ENCODE results near the gene GKN1. TPM values are rescaled to one million over a fixed set of nuclear protein-coding genes. Genes with fewer than 3 reads are reported as not detected.
A peak's percentile ranks its signal among the peaks of the same experiment; 100 is the strongest.
"Not testable (repeated sequence)": the region's sequence is repeated elsewhere in the genome, so short reads cannot be mapped to it uniquely, and the experiment has no call there.

Gene GKN1
- total RNA-seq, 1 donor from 2014 or later: not detected

DNA sequence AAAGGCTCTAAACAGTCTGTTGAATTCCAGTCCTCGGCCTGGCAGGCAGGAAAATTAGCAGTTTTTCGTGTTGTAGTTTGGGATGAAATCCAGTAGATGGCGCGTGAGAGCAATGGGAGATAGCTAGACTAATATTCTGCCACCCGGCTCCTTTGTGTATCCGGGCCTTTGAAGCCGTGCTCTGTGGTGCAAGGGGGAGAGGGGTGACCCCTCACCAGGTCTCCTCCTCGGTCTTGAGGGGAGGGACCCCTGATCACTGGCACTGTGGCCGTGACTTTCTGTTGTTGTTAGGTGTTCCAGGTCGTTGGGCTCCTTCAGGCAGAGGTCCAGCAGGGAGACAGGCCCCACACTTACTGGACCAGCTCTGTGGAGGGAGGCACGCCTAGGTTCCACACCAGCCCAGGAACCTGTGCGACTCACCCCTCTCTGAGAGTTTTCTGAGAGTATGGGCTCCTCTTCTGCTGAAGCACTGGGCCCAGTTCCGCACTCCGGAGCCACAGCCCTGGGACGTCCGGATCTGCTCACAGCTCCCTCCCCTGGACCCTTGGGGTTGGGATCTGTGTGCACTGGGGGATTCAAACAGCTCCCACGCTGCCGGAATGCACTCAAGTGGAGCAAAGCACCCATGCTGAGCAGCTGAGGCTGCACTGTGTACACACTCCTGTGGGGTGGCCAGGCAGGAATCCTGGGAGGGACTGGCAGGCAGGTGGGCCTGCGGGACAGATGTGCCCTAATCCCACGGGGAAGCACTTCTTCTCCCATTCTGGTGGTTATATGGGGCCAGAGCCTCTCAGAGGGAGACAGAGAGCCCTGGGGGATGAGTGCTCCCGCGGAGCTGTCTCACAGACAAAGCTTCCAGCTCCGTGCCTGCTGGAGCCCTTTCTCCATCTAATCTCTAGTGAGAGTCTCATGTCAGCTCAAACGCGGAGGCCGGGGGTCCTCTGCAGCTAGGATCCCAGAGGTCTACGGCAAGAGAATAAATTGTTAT, 30.6 kb upstream of the GKN1 start:
- H3K36me3 ChIP-seq: no peaks in the 10 kb centered on the region
- intact Hi-C loops (cut with DNase I): no loop called here
- no peaks in the 10 kb centered on the region for H3K4me1 ChIP-seq
- DNase-seq (peak; percentile 50), ATAC-seq (peak; percentile 80 to 83)
- no peak overlapping the region for H3K4me3 ChIP-seq
- peak overlapping the region; percentile 32 for H3K27ac ChIP-seq
- TF ChIP-seq, protein P1, sequence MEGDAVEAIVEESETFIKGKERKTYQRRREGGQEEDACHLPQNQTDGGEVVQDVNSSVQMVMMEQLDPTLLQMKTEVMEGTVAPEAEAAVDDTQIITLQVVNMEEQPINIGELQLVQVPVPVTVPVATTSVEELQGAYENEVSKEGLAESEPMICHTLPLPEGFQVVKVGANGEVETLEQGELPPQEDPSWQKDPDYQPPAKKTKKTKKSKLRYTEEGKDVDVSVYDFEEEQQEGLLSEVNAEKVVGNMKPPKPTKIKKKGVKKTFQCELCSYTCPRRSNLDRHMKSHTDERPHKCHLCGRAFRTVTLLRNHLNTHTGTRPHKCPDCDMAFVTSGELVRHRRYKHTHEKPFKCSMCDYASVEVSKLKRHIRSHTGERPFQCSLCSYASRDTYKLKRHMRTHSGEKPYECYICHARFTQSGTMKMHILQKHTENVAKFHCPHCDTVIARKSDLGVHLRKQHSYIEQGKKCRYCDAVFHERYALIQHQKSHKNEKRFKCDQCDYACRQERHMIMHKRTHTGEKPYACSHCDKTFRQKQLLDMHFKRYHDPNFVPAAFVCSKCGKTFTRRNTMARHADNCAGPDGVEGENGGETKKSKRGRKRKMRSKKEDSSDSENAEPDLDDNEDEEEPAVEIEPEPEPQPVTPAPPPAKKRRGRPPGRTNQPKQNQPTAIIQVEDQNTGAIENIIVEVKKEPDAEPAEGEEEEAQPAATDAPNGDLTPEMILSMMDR (IDR thresholded peaks at IDR 0.05): peak; percentile 80
- H3K9me3 ChIP-seq: no peaks in the 10 kb centered on the region
- H3K27me3 ChIP-seq (ENCODE audit: low read depth): no peaks in the 10 kb centered on the region

DNA sequence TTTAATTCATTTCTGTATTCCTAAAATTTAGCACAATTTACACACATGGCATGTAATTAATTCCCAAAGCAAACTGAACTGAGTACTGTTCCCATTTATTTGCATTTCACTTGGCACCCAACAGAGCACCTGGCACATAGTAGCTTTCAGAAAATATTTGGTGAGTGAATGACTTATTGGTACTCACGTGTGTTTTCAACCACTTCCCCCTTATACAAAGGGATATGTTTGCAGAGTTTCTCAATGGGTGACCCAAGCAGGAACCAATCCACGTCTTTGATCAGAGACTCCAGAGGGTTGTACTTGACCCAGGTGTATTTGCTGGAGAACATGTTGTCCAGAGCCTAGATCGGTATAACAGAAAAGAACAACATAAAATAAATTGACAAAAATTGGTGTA, 28.3 kb upstream of the GKN1 start:
- H3K36me3 ChIP-seq: no peaks in the 10 kb centered on the region
- H3K4me1 ChIP-seq: no peaks in the 10 kb centered on the region
- TF ChIP-seq, protein P1 (IDR thresholded peaks at IDR 0.05): no peak
- ATAC-seq (peak; percentile 88 to 94), DNase-seq (no peak)
- no peaks in the 10 kb centered on the region for H3K27me3 ChIP-seq (ENCODE audit: low read depth)
- intact Hi-C loops (cut with DNase I): no loop called here
- H3K4me3 ChIP-seq: no peak overlapping the region
- peak overlapping the region; percentile 37 for H3K27ac ChIP-seq
- H3K9me3 ChIP-seq: no peaks in the 10 kb centered on the region

DNA sequence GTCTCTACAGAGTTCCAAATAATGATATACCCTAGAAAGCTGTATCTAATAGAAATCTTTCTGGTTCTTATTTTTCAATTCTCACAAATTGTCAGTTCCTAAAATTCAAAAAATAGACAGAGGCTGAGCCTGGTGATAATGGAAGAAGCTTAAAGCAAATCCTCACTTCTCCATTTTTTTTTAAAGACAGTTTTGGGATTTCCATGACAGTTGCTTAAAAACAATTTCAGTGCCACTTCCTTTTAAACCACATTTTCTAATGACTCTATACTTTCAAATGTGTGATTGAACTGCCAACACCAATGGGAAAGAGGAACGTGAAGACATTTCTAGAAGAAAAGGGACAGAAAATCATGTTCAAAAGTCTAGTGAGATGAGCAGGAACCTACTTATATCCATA, 25.7 kb upstream of the GKN1 start:
- ATAC-seq (no peak), DNase-seq (no peak)
- intact Hi-C loops (cut with DNase I): no loop called here
- Histone ChIP-seq H3K27ac (no peak overlapping the region), H3K36me3 (no peaks in the 10 kb centered on the region), H3K4me3 (no peak overlapping the region), H3K27me3 (ENCODE audit: low read depth) (no peaks in the 10 kb centered on the region), H3K9me3 (no peaks in the 10 kb centered on the region), H3K4me1 (no peaks in the 10 kb centered on the region)
- TF ChIP-seq, protein P1 (IDR thresholded peaks at IDR 0.05): no peak

DNA sequence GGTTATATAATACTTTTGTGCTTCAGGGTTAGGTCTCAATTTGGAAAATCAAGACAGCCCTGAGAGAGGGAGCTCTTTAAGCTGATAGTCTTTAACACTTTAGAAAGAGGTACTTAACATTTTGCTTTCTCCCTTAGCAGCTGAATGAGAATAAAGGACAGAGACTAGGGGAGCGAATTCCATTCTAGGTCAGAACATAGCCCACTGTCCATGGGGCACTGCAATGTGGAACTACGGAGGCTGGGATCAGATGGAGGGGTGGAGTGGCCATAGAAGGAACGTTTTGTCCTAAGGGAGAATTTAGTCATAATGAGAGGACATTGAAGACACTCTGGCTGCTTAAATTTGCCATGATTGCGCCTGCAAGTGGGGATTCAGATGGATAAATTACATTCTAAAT, 22.5 kb upstream of the GKN1 start:
- no peaks in the 10 kb centered on the region for H3K36me3 ChIP-seq
- no peaks in the 10 kb centered on the region for H3K27me3 ChIP-seq (ENCODE audit: low read depth)
- DNase-seq: no peak
- peak in 1 of 2 donors; percentile 60 for ATAC-seq
- peak overlapping the region; percentile 30 for H3K4me3 ChIP-seq
- TF ChIP-seq, protein P1 (IDR thresholded peaks at IDR 0.05): no peak
- no peaks in the 10 kb centered on the region for H3K9me3 ChIP-seq
- H3K4me1 ChIP-seq: no peaks in the 10 kb centered on the region
- H3K27ac ChIP-seq: peak overlapping the region; percentile 15
- intact Hi-C loops (cut with DNase I): no loop called here

DNA sequence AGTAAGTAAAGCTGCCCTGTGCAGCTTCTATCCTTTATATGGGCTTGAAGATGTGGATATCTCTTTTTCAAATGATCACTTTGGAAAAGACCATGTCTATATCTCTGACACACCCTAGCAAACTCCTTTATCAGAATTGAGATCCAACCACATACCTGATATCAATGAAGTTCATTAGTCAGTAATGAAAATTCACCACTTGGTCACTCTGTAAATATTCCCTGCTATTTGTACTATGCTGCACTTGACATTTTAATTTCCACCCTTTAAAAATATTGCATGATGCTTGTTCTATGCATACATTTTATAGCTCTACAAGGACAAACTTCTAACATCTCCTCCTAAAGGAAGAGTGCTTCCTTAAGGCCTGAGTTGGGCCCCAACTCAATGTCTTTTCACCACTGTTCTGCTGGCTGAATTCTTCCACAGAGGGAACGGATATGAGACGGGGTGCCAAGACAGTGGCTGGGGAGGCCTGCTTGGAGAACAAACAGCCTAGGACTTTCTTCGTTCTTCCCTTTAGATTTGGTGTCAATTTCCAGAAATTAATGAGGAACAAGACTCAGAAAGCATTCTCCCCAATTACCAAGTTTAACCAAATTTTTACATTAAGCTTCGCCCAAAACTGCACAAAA, 21.4 kb upstream of the GKN1 start, which contains the start of gene GKN2:
Gene GKN2, minus strand, starts transcription at position 7 of the 635 bp plus-strand sequence. CDS start 32 bp downstream, outside the sequence.
- peak within 1 kb of the TSS; percentile 30 for H3K4me3 ChIP-seq
- no peaks in the 10 kb centered on the region for H3K9me3 ChIP-seq
- DNase-seq (no peak), ATAC-seq (peak; percentile 72 to 91)
- intact Hi-C loops (cut with DNase I): no loop called here
- no peaks in the 10 kb centered on the region for H3K4me1 ChIP-seq
- TF ChIP-seq, protein P1 (IDR thresholded peaks at IDR 0.05): no peak
- H3K27ac ChIP-seq: peak within 1 kb of the TSS; percentile 54
- H3K27me3 ChIP-seq (ENCODE audit: low read depth): no peaks in the 10 kb centered on the region
- H3K36me3 ChIP-seq: no peaks in the 10 kb centered on the region

DNA sequence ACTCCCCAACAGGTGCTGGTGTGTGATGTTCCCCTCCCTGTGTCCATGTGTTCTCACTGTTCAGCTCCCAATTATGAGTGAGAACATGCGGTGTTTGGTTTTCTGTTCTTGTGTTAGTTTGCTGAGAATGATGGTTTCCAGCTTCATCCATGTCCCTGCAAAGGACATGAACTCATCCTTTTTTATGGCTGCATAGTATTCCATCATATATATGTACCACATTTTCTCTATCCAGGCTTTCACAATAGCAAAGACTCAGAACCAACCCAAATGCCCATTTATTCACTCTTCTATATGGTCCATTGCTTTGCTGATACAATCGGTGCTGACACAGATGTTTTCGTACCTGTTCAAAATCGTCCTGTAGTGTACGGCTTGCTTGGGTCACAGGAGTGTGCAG, 19.0 kb upstream of the GKN1 start:
- H3K4me1 ChIP-seq; DNase-seq; ATAC-seq; H3K4me3 ChIP-seq; H3K9me3 ChIP-seq; H3K27ac ChIP-seq; intact Hi-C loops (cut with DNase I); H3K36me3 ChIP-seq; H3K27me3 ChIP-seq (ENCODE audit: low read depth): not testable (repeated sequence)

Data from lower lobe of right lung (tissue), 2 donors.